GM20000 (cell line): ENCODE measurements around the gene NPIPA7.
"Not testable (repeated sequence)": the region's sequence is repeated elsewhere in the genome, so short reads cannot be mapped to it uniquely, and the experiment has no call there.

Experiments
- DNase-seq: peaks from one replicate; pipeline ENCODE4 v3.0.0; 2012; ENCODE audit warnings: low spot score

The NPIPA7 gene

GRCh38 chr16:16378840-16379239 is at the start of gene NPIPA7:
NPIPA7 (plus strand) TSS chr16:16379140; CDS start chr16:16379245, 105 bp downstream.
- DNase-seq, result not testable (repeated sequence)

- not testable (repeated sequence) for DNase-seq
Observed at GRCh38 chr16:16331466-16331865, 47.5 kb upstream of the NPIPA7 start.

DNA sequence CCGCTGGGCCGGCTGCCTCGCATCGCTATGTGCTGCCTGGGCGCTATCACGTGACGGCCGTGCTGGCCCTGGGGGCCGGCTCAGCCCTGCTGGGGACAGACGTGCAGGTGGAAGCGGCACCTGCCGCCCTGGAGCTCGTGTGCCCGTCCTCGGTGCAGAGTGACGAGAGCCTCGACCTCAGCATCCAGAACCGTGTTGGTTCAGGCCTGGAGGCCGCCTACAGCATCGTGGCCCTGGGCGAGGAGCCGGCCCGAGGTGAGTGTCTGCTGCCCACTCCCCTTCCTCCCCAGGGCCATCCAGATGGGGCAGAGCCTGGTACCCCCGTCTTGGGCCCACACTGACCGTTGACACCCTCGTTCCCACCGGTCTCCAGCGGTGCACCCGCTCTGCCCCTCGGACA is 21.4 kb upstream of the NPIPA7 start:
- not testable (repeated sequence) for DNase-seq

DNA sequence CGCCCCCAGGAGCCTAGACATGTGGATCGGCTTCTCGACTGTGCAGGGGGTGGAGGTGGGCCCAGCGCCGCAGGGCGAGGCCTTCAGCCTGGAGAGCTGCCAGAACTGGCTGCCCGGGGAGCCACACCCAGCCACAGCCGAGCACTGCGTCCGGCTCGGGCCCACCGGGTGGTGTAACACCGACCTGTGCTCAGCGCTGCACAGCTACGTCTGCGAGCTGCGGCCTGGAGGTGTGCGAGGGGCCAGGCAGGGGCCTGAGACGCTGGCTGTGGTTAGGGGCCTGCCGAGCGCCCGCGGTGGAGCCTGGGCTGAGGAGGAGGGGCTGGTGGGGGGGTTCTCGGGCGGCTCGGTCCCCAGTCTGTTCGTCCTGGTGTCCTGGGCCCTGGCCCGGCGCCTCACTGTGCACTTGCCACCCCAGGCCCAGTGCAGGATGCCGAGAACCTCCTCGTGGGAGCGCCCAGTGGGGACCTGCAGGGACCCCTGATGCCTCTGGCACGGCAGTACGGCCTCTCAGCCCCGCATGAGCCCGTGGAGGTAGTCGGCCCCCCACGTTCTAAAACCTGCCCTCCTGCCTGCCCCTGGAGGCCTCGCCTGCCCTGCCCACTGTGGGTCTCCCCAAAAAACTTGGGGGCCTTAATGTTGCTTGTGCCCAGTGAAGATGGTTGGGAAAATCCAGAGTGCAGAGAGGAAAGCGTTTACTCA is 20.2 kb upstream of the NPIPA7 start:
- not testable (repeated sequence) for DNase-seq

DNA sequence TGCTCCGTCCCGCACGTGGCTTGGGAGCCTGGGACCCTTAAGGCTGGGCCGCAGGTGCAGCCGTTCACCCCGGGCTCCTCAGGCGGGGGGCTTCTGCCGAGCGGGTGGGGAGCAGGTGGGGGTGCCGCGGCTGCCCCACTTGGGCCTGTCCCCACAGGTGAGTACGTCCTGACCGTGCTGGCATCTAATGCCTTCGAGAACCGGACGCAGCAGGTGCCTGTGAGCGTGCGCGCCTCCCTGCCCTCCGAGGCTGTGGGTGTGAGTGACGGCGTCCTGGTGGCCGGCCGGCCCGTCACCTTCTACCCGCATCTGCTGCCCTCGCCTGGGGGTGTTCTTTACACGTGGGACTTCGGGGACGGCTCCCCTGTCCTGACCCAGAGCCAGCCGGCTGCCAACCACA is 15.3 kb upstream of the NPIPA7 start:
- not testable (repeated sequence) for DNase-seq

DNA sequence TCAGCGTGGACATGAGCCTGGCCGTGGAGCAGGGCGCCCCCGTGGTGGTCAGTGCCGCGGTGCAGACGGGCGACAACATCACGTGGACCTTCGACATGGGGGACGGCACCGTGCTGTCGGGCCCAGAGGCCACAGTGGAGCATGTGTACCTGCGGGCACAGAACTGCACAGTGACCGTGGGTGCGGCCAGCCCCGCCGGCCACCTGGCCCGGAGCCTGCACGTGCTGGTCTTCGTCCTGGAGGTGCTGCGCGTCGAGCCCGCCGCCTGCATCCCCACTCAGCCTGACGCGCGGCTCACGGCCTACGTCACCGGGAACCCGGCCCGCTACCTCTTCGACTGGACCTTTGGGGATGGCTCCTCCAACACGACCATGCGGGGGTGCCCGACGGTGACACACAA is 14.8 kb upstream of the NPIPA7 start:
- not testable (repeated sequence) for DNase-seq

GRCh38 chr16:16364701-16365100 is 14.2 kb upstream of the NPIPA7 start:
- DNase-seq, result not testable (repeated sequence)

DNA sequence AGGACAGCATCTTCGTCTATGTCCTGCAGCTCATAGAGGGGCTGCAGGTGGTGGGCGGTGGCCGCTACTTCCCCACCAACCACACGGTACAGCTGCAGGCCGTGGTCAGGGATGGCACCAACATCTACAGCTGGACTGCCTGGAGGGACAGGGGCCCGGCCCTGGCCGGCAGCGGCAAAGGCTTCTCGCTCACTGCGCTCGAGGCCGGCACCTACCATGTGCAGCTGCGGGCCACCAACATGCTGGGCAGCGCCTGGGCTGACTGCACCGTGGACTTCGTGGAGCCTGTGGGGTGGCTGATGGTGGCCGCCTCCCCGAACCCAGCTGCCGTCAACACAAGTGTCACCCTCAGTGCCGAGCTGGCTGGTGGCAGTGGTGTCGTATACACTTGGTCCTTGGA is 13.6 kb upstream of the NPIPA7 start:
- DNase-seq, result not testable (repeated sequence)

GRCh38 chr16:16365851-16366250 is 13.1 kb upstream of the NPIPA7 start:
- not testable (repeated sequence) for DNase-seq

GRCh38 chr16:16366552-16367284 is 12.2 kb upstream of the NPIPA7 start:
- not testable (repeated sequence) for DNase-seq

DNA sequence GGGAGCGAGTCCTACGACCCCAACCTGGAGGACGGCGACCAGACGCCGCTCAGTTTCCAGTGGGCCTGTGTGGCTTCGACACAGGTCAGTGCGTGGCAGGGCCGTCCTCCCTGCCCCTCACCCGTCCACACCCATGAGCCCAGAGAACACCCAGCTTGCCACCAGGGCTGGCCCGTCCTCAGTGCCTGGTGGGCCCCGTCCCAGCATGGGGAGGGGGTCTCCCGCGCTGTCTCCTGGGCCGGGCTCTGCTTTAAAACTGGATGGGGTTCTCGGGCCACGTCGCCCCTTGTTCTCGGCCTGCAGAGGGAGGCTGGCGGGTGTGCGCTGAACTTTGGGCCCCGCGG is 11.7 kb upstream of the NPIPA7 start:
- not testable (repeated sequence) for DNase-seq

- DNase-seq, result not testable (repeated sequence)
Observed at GRCh38 chr16:16369081-16369856, 9.7 kb upstream of the NPIPA7 start.

- not testable (repeated sequence) for DNase-seq
Observed at GRCh38 chr16:16371136-16371735, 7.7 kb upstream of the NPIPA7 start.

- DNase-seq, result not testable (repeated sequence)
Observed at GRCh38 chr16:16374192-16374591, 4.7 kb upstream of the NPIPA7 start.

GRCh38 chr16:16399685-16400084 is 20.7 kb downstream of the NPIPA7 start:
- DNase-seq, result not testable (repeated sequence)

GRCh38 chr16:16402333-16402732 is 23.4 kb downstream of the NPIPA7 start:
- DNase-seq, result not testable (repeated sequence)

GRCh38 chr16:16404283-16404682 is 25.3 kb downstream of the NPIPA7 start:
- not testable (repeated sequence) for DNase-seq

- not testable (repeated sequence) for DNase-seq
Observed at GRCh38 chr16:16405421-16405820, 26.5 kb downstream of the NPIPA7 start.

DNA sequence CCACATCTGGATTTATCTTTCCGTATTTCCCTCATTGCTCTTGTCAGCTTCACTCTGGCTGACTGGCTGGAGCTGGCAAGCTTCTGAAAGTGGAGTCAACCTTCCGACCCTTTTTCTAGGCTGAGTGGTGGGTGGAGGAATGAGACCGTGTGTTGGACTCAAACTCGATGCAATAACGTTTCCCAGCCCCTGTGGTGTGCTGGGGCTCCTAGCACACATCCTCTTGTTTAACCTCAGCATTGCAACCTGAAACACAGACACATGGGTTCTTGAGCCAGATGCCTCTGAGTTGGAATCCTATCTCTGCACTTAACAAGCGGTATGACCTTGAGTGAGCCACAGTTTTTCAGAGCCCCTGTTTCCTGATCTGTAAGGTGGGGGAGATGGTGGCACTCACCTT is 29.5 kb downstream of the NPIPA7 start:
- DNase-seq, result not testable (repeated sequence)

DNA sequence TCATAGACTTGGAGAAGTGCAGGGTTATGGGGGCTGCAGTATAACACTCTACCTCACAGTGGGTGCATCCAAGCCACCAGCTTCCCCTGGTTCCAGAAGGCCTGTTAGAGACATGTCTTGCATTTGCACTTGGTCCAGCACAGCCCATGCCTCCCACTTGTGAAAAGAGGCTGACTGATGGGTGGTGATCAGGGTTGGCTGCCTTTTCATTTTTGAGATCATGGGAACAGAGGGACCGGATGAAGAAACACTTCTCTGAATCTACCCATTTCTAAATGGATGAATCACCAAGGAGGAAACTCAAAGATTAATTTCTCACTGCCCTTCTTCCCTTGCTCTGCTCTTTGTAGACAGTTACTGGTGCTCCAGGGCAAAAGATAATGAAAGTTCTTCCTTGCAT is 34.8 kb downstream of the NPIPA7 start:
- not testable (repeated sequence) for DNase-seq

DNA sequence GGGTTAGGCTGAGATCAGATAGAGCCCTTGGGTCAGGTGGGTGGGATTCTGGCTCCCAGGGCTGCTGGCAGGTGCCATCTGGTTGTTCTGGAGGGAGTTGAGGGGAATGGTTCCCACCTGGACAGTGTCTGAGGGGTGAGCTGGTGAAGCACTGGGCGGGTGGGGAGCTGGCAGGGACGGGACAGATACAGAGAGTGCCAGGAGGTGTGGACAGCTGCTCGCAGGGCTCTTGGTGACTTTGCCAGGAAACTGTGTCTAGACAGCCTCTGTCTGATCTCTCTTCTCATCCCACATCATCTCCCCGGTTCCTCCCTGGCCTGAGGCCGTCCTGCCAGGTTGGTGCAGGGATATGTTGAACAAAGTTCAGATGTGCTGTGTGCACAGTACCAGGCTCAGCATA is 38.1 kb downstream of the NPIPA7 start:
- DNase-seq, result not testable (repeated sequence)
